Peyer's patch (tissue), 4 donors: Measurements from ENCODE around the gene LRBA. TPM values are rescaled to one million over a fixed set of nuclear protein-coding genes. Genes with fewer than 3 reads are reported as not detected.

Experiments used
- DNase-seq, 3 donors: peaks; one replicate each; pipeline ENCODE4 v3.0.0-alpha.2; 2017 to 2019
- H3K27ac ChIP-seq, 4 donors: fragments of 200-600 bp; sonication (generic); one replicate each; pipeline ENCODE4 v1.5.1; 2016 to 2019
- H3K27me3 ChIP-seq, 2 donors: fragments of 200-600 bp; sonication (generic); one replicate each; pipeline ENCODE4 v1.5.1; 2019
- H3K36me3 ChIP-seq, 3 donors: fragments of 200-600 bp; sonication (generic); one replicate each; pipeline ENCODE4 v1.5.1; 2016 to 2019
- H3K4me1 ChIP-seq, 4 donors: fragments of 200-600 bp; sonication (generic); one replicate each; pipeline ENCODE4 v1.5.1; 2016 to 2019
- H3K4me3 ChIP-seq, 4 donors: fragments of 200-600 bp; sonication (generic); 1 replicate in 3 of 4; 2 replicates in 1 of 4; pipeline ENCODE4 v1.5.1; 2016 to 2019; ENCODE audit warnings: mild to moderate bottlenecking in 1 of 4
- H3K9me3 ChIP-seq, 4 donors: fragments of 200-600 bp; sonication (generic); one replicate each; pipeline ENCODE4 v1.5.1; 2016 to 2019; ENCODE audit warnings: mild to moderate bottlenecking in 1 of 4
- CTCF ChIP-seq, 6 experiments: fragments of 450-650 bp in 4 of 6; fragments of 200-600 bp in 2 of 6; sonication (generic) in 1 of 6; IDR thresholded peaks; one replicate each; pipeline ENCODE4 v1.5.1; 2017 to 2019; ENCODE audit warnings: antibody characterized with exemption in 6 of 6, mild to moderate bottlenecking in 3 of 6, moderate library complexity in 1 of 6
- POLR2A ChIP-seq, 2 donors: fragments of 450-650 bp; IDR thresholded peaks; one replicate each; pipeline ENCODE4 v1.5.1; 2017; ENCODE audit warnings: antibody characterized with exemption in 2 of 2, mild to moderate bottlenecking in 2 of 2, moderate library complexity in 2 of 2
- total RNA-seq, 4 donors: library from RNA; depleted of rRNA; stranded (reverse); fragments of >200 nt; gene quantifications; one replicate each; pipeline ENCODE4 v1.1.0, GENCODE V29; 2016

LRBA gene
- total RNA-seq, 4 donors from 2014 or later = 71.5 to 120 (median 91.7) TPM

- no peaks in the 10 kb centered on the region for H3K27me3 ChIP-seq
- TF ChIP-seq POLR2A (IDR thresholded peaks at IDR 0.05) (no peak), CTCF (IDR thresholded peaks at IDR 0.05) (no peak)
- no peaks in the 10 kb centered on the region for H3K36me3 ChIP-seq
- no peak for DNase-seq
- H3K4me1 ChIP-seq = no peaks in the 10 kb centered on the region
- H3K4me3 ChIP-seq = no peak overlapping the region
- H3K9me3 ChIP-seq = no peaks in the 10 kb centered on the region
- no peak overlapping the region for H3K27ac ChIP-seq
Measured at GRCh38 chr4:150363721-150364688, 651.1 kb downstream of the LRBA start.

- TF ChIP-seq CTCF (IDR thresholded peaks at IDR 0.05) (no peak), POLR2A (IDR thresholded peaks at IDR 0.05) (no peak)
- Histone ChIP-seq H3K27me3 (no peaks in the 10 kb centered on the region), H3K9me3 (no peaks in the 10 kb centered on the region), H3K4me3 (no peak overlapping the region), H3K4me1 (no peaks in the 10 kb centered on the region), H3K36me3 (no peaks in the 10 kb centered on the region), H3K27ac (no peak overlapping the region)
- DNase-seq = no peak
Measured at GRCh38 chr4:150358691-150359090, 656.4 kb downstream of the LRBA start.

GRCh38 chr4:150357829-150358228, 657.3 kb downstream of the LRBA start:
- DNase-seq = no peak
- TF ChIP-seq CTCF (IDR thresholded peaks at IDR 0.05) (no peak), POLR2A (IDR thresholded peaks at IDR 0.05) (no peak)
- no peaks in the 10 kb centered on the region for H3K27me3 ChIP-seq
- H3K27ac ChIP-seq = no peak overlapping the region
- no peaks in the 10 kb centered on the region for H3K9me3 ChIP-seq
- no peaks in the 10 kb centered on the region for H3K4me1 ChIP-seq
- H3K4me3 ChIP-seq = no peak overlapping the region
- no peaks in the 10 kb centered on the region for H3K36me3 ChIP-seq

- Histone ChIP-seq H3K4me3 (no peak overlapping the region), H3K9me3 (no peaks in the 10 kb centered on the region), H3K27me3 (no peaks in the 10 kb centered on the region), H3K27ac (no peak overlapping the region), H3K36me3 (no peaks in the 10 kb centered on the region), H3K4me1 (no peaks in the 10 kb centered on the region)
- DNase-seq = no peak
- TF ChIP-seq CTCF (IDR thresholded peaks at IDR 0.05) (no peak), POLR2A (IDR thresholded peaks at IDR 0.05) (no peak)
Measured at GRCh38 chr4:150355858-150356455, 659.1 kb downstream of the LRBA start.

GRCh38 chr4:150355418-150355817, 659.7 kb downstream of the LRBA start:
- H3K27ac ChIP-seq = no peak overlapping the region
- H3K4me3 ChIP-seq = no peak overlapping the region
- no peaks in the 10 kb centered on the region for H3K4me1 ChIP-seq
- DNase-seq = no peak
- H3K9me3 ChIP-seq = no peaks in the 10 kb centered on the region
- TF ChIP-seq POLR2A (IDR thresholded peaks at IDR 0.05) (no peak), CTCF (IDR thresholded peaks at IDR 0.05) (no peak)
- H3K27me3 ChIP-seq = no peaks in the 10 kb centered on the region
- H3K36me3 ChIP-seq = no peaks in the 10 kb centered on the region
